ENCODE data around the gene MRPS10.
"Not testable (repeated sequence)": the region's sequence is repeated elsewhere in the genome, so short reads cannot be mapped to it uniquely, and the experiment has no call there.

MRPS10 gene

DNA sequence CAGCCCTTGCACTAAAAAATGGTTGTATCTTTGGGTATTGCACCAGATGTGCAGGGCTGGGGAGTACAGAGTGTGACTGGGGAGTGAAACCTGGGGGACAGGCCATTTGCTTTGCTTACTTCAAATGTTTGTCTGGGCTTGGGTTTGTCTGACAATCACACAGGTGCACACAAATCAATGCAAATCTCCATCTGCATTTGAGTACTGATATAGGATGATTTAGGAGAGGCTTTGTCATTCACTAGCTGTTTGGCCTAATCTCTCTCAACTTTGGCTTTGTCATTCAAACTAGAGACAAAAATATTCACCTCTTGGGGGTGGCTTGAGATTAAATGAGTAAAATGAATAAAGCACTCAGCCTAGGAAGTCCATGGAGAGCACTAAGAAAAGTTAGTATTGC, 40.7 kb downstream of the MRPS10 start:
- no peak for DNase-seq (ENCODE audit: low spot score)

DNA sequence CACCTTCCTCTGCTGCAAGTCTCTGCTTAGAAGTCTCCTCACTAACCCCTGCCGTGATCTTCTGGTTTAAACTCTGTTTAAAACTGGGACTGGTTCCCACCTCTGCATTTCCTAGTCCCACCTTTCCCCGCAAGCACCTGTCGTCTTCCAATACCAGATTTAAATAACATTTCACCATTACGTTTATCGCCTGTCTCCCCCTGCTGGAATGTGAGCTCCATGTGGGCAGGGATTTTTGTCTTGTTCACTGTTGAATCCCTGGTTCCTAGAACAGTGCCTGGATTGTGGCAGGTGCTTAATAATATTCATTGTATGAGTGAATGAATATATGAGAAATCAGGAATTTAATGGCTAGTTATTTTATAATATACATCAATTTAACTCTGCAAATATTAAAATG, 41.8 kb downstream of the MRPS10 start:
- no peak for DNase-seq (ENCODE audit: low spot score)

DNA sequence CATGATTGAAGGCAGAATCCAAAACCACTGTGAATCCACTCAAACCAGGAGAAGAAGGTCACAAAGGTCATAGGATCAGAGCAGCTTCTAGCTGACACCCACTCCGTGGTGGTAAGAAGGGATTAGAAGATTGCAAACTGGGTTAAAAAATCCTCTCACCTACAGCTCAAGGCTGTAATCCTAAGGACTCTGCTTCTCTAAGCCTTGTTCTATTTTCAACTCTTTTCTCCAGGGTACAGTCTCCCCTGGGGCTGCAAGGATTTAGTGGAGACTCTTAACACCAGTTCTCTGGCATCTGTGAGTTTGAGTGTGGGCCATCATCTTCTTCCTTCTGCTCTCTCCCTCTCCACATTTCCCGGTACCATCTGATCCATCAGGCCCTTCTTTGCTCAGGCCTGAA, 44.6 kb downstream of the MRPS10 start, which contains the start of gene GUCA1A:
Gene GUCA1A, plus strand, starts transcription at position 264 of the 400 bp plus-strand sequence. CDS start 250 bp downstream, outside the sequence.
- no peak for DNase-seq (ENCODE audit: low spot score)

DNA sequence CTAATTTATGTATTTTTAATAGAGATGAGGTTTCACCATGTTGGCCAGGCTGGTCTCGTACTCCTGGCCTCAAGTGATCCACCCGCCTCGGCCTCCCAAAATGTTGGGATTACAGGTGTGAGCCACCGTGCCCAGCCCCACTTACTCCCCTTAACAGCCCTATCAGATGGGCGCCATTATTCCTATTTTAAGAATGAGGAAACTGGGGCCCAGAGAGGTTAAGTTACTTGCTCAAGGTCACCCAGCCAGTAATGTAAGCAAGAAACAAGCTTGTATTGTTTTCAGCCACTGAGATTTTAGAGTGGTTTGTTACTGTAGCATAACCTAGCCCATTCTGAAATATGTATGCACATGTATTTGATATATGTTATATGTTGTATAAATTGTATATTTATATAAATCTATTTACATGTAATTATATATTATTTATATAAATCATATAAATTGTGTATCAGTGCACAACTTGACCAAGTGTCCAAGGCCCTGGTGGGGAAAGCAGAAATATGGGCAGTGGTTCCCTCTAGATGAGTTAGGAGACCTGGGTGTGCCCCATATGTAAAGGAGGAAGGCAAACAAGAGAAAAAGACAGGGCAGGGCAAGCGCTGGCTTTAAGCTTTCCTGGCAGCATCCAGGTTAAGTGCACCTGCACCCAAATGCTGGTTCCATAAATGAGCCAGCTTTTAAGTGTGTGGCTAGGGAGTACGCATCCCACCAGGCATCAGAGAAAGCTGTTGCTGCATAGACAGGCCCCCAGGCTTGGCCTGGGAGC, 45.7 kb downstream of the MRPS10 start:
- no peak for DNase-seq (ENCODE audit: low spot score)

DNA sequence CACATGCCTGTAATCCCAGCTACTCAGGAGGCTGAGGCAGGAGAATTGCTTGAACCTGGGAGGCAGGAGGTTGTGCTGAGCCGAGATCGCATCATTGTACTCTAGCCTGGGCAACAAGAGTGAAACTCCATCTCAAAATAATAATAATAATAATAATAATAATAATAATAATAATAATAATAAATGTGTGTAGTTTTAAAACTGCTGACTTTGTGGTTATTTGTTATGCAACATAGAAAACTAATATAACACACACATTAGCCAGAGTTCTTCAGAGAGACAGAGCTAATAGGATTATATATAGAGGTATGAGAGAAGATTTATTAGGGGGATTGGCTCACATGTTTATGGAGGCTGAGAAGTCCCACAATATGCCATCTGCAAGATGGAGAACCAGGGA, 47.9 kb downstream of the MRPS10 start:
- DNase-seq (ENCODE audit: low spot score), result not testable (repeated sequence)

DNA sequence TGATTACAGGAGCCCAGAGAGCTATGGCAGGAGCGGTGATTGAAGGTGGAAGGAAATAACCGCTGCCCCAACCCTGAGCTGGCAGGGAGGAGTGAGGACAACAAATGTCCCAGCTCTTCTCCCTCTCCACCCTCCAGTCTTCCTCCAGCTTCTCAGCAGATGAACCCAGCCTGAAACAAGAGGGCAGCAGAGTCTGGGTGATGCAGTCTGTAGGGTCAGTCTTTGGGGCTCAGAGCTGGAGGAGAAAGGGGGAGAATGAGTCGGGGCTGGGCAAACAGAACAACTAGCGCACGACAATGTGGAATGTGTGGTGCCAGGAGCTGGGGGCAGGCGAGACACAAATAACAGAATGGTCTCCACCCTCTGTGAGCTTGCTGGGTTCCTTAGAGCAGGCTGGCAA, 49.0 kb downstream of the MRPS10 start:
- DNase-seq (ENCODE audit: low spot score), result no peak

DNA sequence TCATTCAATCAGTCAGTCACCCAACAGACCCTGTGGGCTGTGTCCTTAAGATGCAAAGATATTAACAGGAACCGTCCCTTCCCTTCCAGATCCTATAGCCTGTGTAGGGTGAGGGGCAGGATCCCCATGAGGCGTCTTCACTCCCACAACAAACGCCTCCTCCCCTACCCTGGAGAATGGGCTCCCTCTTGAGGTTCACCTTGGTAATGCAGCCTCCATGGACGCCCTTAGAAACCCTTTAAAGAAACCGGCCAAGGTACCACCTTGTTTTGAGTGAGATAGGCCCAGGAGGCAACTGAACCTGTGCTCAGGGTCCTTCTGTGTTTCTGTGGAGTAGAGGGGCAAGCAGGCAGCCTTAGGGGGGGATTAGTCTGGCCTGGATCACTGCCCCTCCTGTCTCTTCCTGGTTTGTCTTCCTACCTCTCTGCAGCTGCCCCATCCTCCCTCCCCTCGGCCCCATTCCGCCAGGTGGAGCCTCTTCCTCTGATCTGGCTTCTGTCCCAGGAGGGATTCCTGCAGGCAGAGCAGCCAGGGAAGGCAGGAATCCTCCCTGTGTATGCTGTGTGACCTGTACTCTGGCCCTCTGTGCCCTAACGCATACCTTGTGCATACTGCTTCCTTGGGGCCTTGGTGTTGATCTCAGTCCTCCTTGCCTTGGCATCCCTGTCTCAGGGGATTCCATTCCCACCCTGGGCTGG, 51.1 kb downstream of the MRPS10 start:
- DNase-seq (ENCODE audit: low spot score), result peak; percentile 80

DNA sequence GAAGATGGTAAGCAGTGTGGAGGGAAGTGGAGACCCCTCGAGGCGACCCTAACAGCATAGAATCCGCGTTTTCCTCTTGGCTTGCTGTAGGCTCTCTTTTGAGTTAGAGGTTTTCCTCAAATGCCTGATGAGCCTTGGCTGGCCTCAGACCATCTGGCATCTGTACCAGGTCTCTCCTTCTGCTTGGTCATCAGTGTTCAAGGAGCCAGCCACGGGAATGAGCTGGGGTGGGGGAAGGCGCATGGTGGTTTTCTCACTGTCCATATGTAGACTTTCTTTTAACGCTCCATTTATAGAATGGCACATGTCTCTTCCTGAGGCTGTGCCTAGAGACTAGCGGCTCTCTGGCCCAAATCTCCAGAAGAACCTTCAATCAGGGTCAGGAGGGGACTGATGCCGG, 52.6 kb downstream of the MRPS10 start:
- DNase-seq (ENCODE audit: low spot score), result peak; percentile 70

DNA sequence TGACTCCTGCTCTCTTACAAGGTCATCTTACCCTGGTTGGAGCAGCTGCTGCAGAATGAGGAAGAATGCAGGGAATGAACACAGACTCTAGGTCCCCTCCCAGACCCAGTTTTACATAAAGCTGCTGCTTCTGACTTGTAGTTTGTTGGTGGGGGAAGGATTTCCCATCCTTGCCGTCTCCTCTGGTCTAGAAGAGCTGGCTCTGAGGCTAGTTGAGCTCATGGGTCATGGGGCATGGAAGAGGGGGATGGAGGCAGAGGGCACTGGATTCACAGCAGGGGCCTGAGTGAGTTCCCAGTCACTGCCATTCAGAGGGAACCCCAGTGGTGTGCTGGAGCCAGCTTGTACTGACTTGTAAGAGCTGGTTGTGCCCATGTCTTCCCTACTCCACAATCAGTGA, 53.7 kb downstream of the MRPS10 start:
- peak; percentile 32 for DNase-seq (ENCODE audit: low spot score)

DNA sequence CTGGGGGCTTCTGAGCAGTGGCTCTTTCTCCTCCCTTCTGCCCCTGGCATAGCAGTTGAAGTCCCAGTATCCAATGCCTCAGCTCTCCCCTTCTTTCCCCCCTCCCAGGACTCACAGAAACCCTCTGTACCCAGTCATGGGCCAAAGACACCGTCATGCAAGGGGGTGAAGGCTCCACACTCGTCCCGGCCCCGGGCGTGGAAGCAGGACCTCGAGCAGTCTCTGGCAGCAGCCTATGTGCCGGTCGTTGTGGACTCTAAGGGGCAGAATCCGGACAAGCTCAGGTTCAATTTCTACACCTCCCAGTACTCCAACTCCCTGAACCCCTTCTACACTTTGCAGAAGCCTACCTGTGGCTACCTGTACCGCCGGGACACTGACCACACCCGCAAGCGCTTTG, 54.8 kb downstream of the MRPS10 start:
- no peak for DNase-seq (ENCODE audit: low spot score)

DNA sequence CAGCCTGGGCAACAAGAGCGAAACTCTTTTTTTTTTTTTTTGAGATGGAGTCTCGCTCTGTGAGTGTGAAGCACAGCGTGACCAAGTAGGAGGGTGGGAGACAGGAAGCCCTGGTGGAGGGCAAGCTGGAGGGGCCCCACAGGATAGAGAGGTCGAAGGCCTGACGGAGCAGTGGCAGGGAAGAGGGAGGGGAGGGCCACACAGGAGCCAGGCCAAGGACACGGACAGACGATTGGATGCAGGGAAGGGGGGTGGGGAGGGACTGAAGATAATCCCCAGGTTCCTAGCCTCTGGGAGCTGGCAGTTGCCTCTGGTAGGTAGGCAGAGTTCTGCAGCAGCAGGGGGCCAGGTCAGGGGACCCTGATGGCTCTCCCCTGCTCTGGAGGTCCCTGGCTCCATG, 55.3 kb downstream of the MRPS10 start:
- DNase-seq (ENCODE audit: low spot score), result no peak

DNA sequence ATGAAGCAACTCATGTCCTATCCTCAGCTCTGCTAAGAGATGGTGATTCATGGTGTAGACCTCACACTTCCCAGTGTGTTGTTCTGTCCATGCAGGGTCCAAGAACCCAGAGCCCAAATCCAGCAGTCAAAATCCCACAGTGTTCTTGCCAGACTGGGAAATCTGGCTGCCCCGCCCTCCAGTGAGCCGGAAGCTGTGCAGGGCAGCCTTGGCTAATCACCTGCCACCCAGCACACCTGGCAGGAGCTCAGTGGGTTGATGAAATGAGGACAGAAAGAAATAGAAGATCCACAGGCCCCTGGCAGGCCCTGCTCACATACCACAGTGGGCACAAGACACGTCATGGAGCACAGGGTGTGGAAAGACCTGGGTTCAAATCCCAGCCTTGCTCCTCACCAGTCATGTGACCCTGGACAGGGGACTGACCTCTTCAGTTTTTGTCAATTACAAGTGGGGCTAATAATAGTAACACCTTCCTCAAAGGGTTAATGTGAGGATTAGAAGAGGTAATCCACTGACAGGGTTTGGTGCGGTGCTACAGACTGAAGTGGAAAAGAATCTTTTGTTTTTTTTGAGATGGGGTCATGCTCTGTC, 58.1 kb downstream of the MRPS10 start:
- no peak for DNase-seq (ENCODE audit: low spot score)

DNA sequence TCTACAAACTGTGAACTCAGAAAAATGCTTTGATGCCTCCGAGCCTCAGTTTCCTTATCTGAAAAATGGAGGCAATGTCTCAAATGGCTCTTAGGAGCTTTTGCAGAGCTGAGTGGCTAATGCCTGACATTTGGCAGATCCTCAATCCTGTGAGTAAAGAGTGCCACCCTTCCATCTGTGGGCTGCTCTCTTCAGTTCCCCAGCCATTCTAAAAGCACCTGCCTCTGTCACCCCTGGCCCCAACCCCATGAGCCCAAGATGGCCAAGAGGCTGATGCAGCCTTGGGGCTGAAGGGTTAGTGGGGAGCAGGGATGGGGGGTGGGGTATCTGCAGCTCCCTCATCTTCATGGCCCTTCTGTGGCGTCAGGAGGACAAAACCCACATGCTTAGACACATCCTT, 59.0 kb downstream of the MRPS10 start:
- DNase-seq (ENCODE audit: low spot score), result no peak

DNA sequence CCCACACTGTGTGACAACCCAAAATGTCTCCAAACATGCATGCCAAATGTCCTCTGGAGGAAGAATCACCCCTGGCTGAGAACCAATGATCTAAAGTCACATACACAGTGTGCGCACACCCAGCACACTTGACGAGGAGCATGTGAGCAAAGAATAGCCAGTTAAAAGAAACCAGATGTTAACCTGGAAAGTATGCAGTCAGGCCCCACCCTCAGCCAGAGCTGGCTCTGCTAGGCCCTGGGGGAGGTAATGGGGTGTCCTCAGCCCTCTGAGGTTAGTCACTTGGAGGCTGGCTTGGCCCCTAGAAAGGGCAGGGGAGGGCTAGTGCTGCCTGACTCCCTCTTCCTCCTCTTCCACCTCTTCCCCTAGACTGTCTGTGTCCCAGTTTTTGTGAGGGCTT, 59.6 kb downstream of the MRPS10 start:
- peak; percentile 22 for DNase-seq (ENCODE audit: low spot score)
